ENCODE data around the gene SLC39A5.
"Not testable (repeated sequence)": the region's sequence is repeated elsewhere in the genome, so short reads cannot be mapped to it uniquely, and the experiment has no call there.

SLC39A5 gene, protein sequence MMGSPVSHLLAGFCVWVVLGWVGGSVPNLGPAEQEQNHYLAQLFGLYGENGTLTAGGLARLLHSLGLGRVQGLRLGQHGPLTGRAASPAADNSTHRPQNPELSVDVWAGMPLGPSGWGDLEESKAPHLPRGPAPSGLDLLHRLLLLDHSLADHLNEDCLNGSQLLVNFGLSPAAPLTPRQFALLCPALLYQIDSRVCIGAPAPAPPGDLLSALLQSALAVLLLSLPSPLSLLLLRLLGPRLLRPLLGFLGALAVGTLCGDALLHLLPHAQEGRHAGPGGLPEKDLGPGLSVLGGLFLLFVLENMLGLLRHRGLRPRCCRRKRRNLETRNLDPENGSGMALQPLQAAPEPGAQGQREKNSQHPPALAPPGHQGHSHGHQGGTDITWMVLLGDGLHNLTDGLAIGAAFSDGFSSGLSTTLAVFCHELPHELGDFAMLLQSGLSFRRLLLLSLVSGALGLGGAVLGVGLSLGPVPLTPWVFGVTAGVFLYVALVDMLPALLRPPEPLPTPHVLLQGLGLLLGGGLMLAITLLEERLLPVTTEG

GRCh38 chr12:56229916-56230431 lies at the start of gene SLC39A5:
Gene SLC39A5 (plus strand): TSS chr12:56230051. CDS start chr12:56231275, 1,224 bp downstream.
- no peak for DNase-seq

- DNase-seq: no peak
These were observed 42.9 kb upstream of the SLC39A5 start for GRCh38 chr12:56186957-56187356.

- no peak for DNase-seq
These were observed 41.6 kb upstream of the SLC39A5 start for GRCh38 chr12:56188131-56188777.

DNA sequence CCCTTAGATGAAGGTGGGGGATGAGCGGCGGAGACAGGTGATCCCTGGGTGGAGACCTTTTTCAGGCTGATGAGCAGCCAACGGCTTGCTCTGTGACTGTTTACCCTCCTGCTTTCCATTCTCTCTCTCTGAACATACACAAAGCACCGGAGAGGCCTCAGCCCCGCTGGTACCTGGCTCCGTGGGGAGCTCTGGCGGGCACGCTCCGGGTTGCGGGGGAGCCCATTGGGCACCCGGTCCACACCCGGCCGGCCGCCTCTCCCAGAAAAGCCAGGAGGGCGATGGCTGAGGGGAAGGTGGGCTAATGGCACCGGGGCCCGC lies 41.1 kb upstream of the SLC39A5 start:
- peak; percentile 0 for DNase-seq

- DNase-seq: peak; percentile 70
These were observed 40.5 kb upstream of the SLC39A5 start, which contains the start of gene SMARCC2 for GRCh38 chr12:56189099-56189917. Gene SMARCC2 (minus strand): TSS chr12:56189483. CDS start chr12:56189461, 22 bp downstream.

GRCh38 chr12:56189918-56190694 lies 39.7 kb upstream of the SLC39A5 start:
- peak; percentile 76 for DNase-seq

- no peak for DNase-seq
These were observed 39.1 kb upstream of the SLC39A5 start for GRCh38 chr12:56190695-56191155.

DNA sequence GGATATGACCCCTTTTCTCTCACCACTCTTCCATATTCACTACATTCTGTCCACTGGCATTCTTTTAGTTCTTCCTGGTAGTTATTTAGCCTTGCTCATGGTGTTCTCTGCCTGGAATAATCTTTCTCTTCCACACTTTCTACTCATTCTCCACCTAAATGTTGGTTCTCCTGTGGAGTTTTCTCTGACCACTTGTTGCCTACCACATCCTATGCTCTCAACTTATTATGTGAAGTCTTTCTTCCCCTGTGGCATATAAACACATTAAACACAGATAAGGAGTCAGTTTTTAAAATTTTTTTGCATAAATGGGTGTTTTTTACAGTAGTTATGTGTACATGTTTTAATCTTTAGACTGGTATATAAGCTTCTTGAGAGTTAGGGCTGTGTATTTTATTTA lies 37.3 kb upstream of the SLC39A5 start:
- no peak for DNase-seq

- peak; percentile 73 for DNase-seq
These were observed 36.7 kb upstream of the SLC39A5 start for GRCh38 chr12:56193025-56193578.

DNA sequence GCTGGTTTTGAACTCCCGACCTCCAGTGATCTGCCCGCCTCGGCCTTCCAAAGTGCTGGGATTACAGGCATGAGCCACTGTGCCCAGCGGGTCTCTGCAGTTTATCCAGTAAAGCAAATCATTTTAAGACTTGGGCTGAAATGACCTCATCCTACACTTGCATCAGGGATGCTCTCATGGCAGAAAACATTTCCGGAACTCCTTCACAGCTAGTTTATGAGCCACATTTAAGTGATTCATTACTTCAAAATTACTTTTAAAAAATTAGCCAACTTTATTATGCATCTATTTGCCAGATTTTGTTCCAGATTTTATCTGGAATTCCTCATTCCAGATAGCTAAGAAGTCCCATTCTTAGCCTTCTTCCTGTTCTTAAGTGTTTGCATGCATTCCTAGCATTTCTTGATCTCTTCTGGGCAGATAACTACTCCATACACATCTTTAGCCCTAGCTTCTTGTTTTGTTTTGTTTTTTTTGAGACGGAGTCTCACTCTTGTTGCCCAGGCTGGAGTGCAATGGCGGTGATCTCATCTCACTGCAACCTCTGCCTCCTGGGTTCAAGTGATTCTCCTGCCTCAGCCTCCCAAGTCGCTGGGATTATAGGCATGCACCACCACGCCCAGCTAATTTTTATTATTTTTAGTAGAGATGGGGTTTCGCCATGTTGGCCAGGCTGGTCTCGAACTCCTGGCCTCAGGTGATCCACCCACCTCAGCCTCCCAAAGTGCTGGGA lies 32.9 kb upstream of the SLC39A5 start:
- DNase-seq: not testable (repeated sequence)

GRCh38 chr12:56197921-56198635 lies 31.8 kb upstream of the SLC39A5 start:
- no peak for DNase-seq

GRCh38 chr12:56198836-56199235 lies 31.0 kb upstream of the SLC39A5 start:
- DNase-seq: no peak

GRCh38 chr12:56202366-56202765 lies 27.5 kb upstream of the SLC39A5 start:
- no peak for DNase-seq

GRCh38 chr12:56202838-56203237 lies 27.0 kb upstream of the SLC39A5 start:
- no peak for DNase-seq

DNA sequence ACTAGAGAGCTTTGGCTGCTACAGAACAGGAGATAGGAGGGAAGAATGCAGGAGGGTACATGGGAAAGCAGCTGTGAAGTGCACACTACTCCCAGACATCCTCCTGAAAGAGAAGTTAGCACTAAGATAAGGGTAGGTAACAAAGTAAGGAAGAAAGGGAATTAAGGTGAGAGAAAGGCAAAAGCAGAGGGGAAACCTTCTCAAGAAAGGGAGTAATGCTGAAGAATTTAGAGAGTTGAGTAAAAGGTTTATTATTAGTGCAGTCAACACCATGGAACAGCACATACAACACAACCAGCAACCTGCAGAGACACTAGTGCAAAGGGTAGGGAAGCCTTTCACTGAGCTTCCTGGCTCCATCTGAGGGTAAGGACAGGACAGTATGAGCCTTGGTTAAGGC lies 25.6 kb upstream of the SLC39A5 start:
- no peak for DNase-seq

DNA sequence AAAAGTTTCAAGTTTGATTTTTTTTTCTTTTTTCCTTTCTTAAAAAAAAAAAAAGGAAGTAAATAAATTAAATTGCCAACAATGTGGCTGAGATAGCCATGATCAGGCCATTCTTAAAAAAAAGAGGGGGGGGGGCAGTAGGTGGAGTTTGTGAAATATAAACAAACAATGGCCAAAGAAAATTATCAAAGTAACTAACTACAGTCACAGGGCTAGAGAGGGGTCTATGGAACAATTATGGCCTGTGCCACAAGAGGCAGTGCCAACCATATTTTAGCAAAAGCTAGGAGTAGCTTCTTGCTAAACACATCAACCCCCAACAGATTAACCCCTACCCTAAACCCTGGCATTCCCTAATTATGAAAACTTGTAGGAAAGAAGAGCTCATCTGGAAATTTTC lies 24.4 kb upstream of the SLC39A5 start:
- no peak for DNase-seq

DNA sequence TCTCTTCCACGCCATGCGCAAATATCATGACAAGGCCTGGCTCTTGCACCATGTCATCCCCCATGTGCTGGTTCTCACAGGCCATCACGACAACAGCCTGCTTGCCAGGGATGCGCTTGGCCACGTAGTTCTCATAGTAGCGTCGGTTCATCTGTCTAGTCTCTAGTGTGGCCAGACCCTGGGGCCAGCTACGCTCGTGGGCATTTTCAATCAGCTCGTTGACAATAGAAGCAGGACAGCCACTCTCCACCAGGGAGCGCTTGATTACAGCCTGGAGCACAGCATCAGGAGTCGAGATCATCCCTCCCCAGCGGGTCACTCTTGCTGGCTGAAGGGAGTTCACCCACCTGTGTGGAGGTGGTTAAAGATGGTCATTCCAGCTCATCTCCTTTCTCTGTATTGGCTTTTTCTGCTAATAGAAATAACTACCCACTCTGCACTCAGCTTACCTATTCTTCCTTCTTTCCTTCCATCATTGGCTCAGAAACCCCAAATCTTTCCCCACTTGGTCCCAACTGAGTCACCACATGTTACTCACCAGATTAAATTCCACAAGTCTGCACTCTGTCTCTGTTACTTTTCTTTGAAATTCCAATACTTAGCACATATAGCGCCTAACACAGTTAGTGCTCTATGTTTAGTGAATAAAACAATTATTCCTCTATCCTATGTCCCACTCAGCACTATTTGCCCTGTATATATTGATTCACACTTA lies 23.2 kb upstream of the SLC39A5 start:
- peak; percentile 6 for DNase-seq

DNA sequence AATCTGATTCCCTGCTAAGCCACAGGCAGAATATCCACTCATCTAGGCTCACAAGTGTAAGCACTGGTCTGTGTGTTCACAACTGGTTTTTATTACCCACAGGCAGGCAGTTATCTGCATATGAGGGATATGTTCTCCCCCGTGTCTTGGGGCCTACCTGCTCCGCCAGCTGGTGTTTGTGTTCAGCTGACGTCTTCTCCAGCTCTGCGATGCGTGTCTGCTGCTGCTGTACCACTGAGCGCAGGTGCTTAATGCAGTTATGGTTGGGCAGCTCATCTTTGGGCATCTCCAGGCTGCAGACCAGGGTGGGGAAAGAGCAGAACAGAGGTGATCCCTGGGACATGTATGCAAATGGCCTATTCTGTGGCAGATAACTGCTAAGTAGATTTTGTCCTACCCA lies 21.8 kb upstream of the SLC39A5 start:
- no peak for DNase-seq

- DNase-seq: no peak
These were observed 17.5 kb upstream of the SLC39A5 start for GRCh38 chr12:56212361-56212760.

DNA sequence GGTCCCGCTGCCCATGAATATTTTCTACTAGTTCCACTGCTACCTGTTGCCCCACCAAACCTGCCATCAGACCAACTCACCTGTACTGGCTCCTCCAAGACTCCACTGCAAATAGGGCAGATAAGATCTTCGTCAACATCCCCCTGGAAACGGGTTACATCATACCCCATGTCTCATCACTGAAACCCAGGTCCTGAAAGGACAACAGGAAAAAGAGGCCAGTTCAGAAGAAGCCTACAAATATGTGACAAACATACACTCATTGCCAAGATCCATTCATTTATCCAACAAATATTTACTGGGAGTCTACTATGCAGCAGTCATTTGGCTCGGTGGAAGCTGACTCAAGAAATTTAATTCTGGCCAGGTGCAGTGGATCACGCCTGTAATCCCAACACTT lies 16.0 kb upstream of the SLC39A5 start:
- no peak for DNase-seq

Data from activated T-cell treated with anti-CD3 and anti-CD28 coated beads for 4 hours (primary cell).